Mucosa of gallbladder (tissue), 1 donor: ENCODE measurements around the gene UQCR11. TPM values are rescaled to one million over a fixed set of nuclear protein-coding genes. Genes with fewer than 3 reads are reported as not detected.

ENCODE experiments used
- total RNA-seq: library from RNA; stranded (reverse); gene quantifications from one replicate; pipeline ENCODE4 v1.2.1, GENCODE V29; 2021
- donor health status: DM: no; HTN: no; CAD: no.

UQCR11 gene
- total RNA-seq, 1 donor from 2014 or later: 254 TPM

Other genes starting within 250 kb of the UQCR11 start
- 121 TPM for gene NDUFS7, start 221.6 kb downstream of the UQCR11 start, total RNA-seq
- 27.9 TPM for gene GAMT, start 203.9 kb downstream of the UQCR11 start, total RNA-seq
- 77.7 TPM for gene DAZAP1, start 197.9 kb downstream of the UQCR11 start, total RNA-seq
- gene RPS15, start 167.1 kb downstream of the UQCR11 start, total RNA-seq: 877 TPM
- 0.43 TPM for gene APC2, start 155.3 kb downstream of the UQCR11 start, total RNA-seq
- 41.6 TPM for gene C19orf25, start 126.2 kb downstream of the UQCR11 start, total RNA-seq
- 11.7 TPM for gene PCSK4, start 115.1 kb downstream of the UQCR11 start, total RNA-seq
- gene REEP6, start 114.3 kb downstream of the UQCR11 start, total RNA-seq: 80.5 TPM
- gene ADAMTSL5, start 92.4 kb downstream of the UQCR11 start, total RNA-seq: 4.4 TPM
- 0.89 TPM for gene PLK5, start 81.4 kb downstream of the UQCR11 start, total RNA-seq
- 58.6 TPM for gene MEX3D, start 37.1 kb downstream of the UQCR11 start, total RNA-seq
- gene MBD3, start 12.6 kb downstream of the UQCR11 start, total RNA-seq: 82.8 TPM
- 83.0 TPM for gene TCF3, start 47.2 kb upstream of the UQCR11 start, total RNA-seq
- gene ONECUT3, start 148.0 kb upstream of the UQCR11 start, total RNA-seq: 6.3 TPM
- 2.9 TPM for gene ATP8B3, start 206.8 kb upstream of the UQCR11 start, total RNA-seq
- 39.2 TPM for gene REXO1, start 243.0 kb upstream of the UQCR11 start, total RNA-seq